Mesendoderm (in vitro differentiated cells): ENCODE data around the gene SPEM3.

Source experiments
- DNase-seq: peaks from one replicate; pipeline ENCODE4 v3.0.0; 2013
- H2AK5ac ChIP-seq: 2 replicates; pipeline ENCODE4 v1.6.1; 2013; ENCODE audit warnings: low read length, inconsistent platforms
- H2BK120ac ChIP-seq: 2 replicates; pipeline ENCODE4 v1.6.1; 2013; ENCODE audit warnings: low read depth, mild to moderate bottlenecking, low read length, moderate library complexity, mixed read lengths
- H2BK15ac ChIP-seq: replicated peaks from 2 replicates; pipeline ENCODE4 v1.6.1; 2013; ENCODE audit warnings: low read depth, mild to moderate bottlenecking, moderate library complexity
- H2BK5ac ChIP-seq: 2 replicates; pipeline ENCODE4 v1.6.1; 2013; ENCODE audit warnings: low read length, inconsistent platforms
- H3K18ac ChIP-seq: 2 replicates; pipeline ENCODE4 v1.6.1; 2013; ENCODE audit warnings: mild to moderate bottlenecking, low read length, mixed read lengths
- H3K23ac ChIP-seq: one replicate; pipeline ENCODE4 v1.6.1; 2013; ENCODE audit warnings: low read length
- H3K27ac ChIP-seq: 2 replicates; pipeline ENCODE4 v1.5.1; 2013; ENCODE audit warnings: low read depth, mild to moderate bottlenecking, inconsistent platforms, low read length, moderate library complexity
- H3K27me3 ChIP-seq: 2 replicates; pipeline ENCODE4 v1.6.1; 2013; ENCODE audit warnings: low read length, control low read depth, mild to moderate bottlenecking, inconsistent platforms; ENCODE audit not compliant: insufficient read depth, poor library complexity
- H3K36me3 ChIP-seq: 2 replicates; pipeline ENCODE4 v1.6.1; 2013; ENCODE audit warnings: low read length, inconsistent platforms; ENCODE audit not compliant: control insufficient read depth, insufficient read depth
- H3K4ac ChIP-seq: one replicate; pipeline ENCODE4 v1.6.1; 2013; ENCODE audit warnings: low read depth, mild to moderate bottlenecking, low read length, moderate library complexity
- H3K4me1 ChIP-seq: 2 replicates; pipeline ENCODE4 v1.6.1; 2013; ENCODE audit warnings: low read depth, low read length, inconsistent platforms; ENCODE audit not compliant: control insufficient read depth
- H3K4me2 ChIP-seq: 2 replicates; pipeline ENCODE4 v1.6.1; 2013; ENCODE audit warnings: low read length
- H3K4me3 ChIP-seq: 2 replicates; pipeline ENCODE4 v1.5.1; 2013; ENCODE audit warnings: mild to moderate bottlenecking, low read length
- H3K56ac ChIP-seq: one replicate; pipeline ENCODE4 v1.6.1; 2013; ENCODE audit warnings: low read length
- H3K79me1 ChIP-seq: 2 replicates; pipeline ENCODE4 v1.6.1; 2013; ENCODE audit warnings: low read length, inconsistent platforms
- H3K79me2 ChIP-seq: 2 replicates; pipeline ENCODE4 v1.6.1; 2013; ENCODE audit warnings: mild to moderate bottlenecking, low read length; ENCODE audit not compliant: control insufficient read depth, insufficient read depth
- H3K9ac ChIP-seq: 2 replicates; pipeline ENCODE4 v1.6.1; 2013; ENCODE audit warnings: low read length, inconsistent platforms
- H4K5ac ChIP-seq: one replicate; pipeline ENCODE4 v1.6.1; 2013; ENCODE audit warnings: low read length
- H4K8ac ChIP-seq: one replicate; pipeline ENCODE4 v1.6.1; 2013; ENCODE audit warnings: low read depth, mild to moderate bottlenecking, control low read depth, low read length, moderate library complexity
- WGBS: extraction: QIAGEN DNeasy Blood & Tissue Kit; methylation state at CpG from one replicate; pipeline ENCODE4 v1.1.7; 2013; ENCODE audit warnings: low lambda C conversion rate, missing lambda C conversion rate; ENCODE audit not compliant: insufficient coverage; ENCODE audit errors: extremely low coverage; 5-methylcytosine and 5-hydroxymethylcytosine counted together

The SPEM3 gene

GRCh38 chr17:7398612-7399011, 30.0 kb upstream of the SPEM3 start:
- Histone ChIP-seq H4K8ac (no peak overlapping the region), H3K36me3 (no peaks in the 10 kb centered on the region), H3K4me2 (no peak overlapping the region), H3K18ac (no peak overlapping the region), H2AK5ac (no peak overlapping the region), H3K23ac (no peak overlapping the region), H3K56ac (no peak overlapping the region), H3K4me3 (no peak overlapping the region), H3K27ac (no peak overlapping the region), H3K4ac (no peak overlapping the region), H3K79me1 (no peaks in the 10 kb centered on the region), H2BK120ac (no peak overlapping the region), H3K4me1 (peaks cover 2% of the 10 kb centered on the region), H2BK5ac (no peak overlapping the region), H4K5ac (no peak overlapping the region), H3K27me3 (no peaks in the 10 kb centered on the region), H3K9ac (no peak overlapping the region), H2BK15ac (no peak overlapping the region), H3K79me2 (no peaks in the 10 kb centered on the region)
- WGBS: no CpG with 5 or more reads among the region's 2 CpGs
- no peak for DNase-seq

GRCh38 chr17:7403043-7403726, 25.5 kb upstream of the SPEM3 start:
- Histone ChIP-seq H3K79me2 (no peaks in the 10 kb centered on the region), H2BK5ac (no peak overlapping the region), H3K4me1 (peaks cover 9% of the 10 kb centered on the region), H3K27me3 (no peaks in the 10 kb centered on the region), H2AK5ac (no peak overlapping the region), H3K4ac (peak overlapping the region; percentile 4), H3K9ac (peak overlapping the region; percentile 91), H3K4me3 (peak overlapping the region; percentile 38), H3K79me1 (no peaks in the 10 kb centered on the region), H3K4me2 (peak overlapping the region; percentile 19), H2BK15ac (no peak overlapping the region), H3K18ac (peak overlapping the region; percentile 91), H2BK120ac (no peak overlapping the region), H3K56ac (peak overlapping the region; percentile 75), H4K5ac (no peak overlapping the region), H4K8ac (no peak overlapping the region), H3K23ac (no peak overlapping the region), H3K27ac (peak overlapping the region; percentile 0), H3K36me3 (no peaks in the 10 kb centered on the region)
- no CpG with 5 or more reads among the region's 16 CpGs for WGBS
- peak; percentile 61 for DNase-seq

- peak overlapping the region; percentile 91 for H3K9ac ChIP-seq
- DNase-seq: no peak
- no peak overlapping the region for H4K5ac ChIP-seq
- H3K79me2 ChIP-seq: no peaks in the 10 kb centered on the region
- H3K36me3 ChIP-seq: no peaks in the 10 kb centered on the region
- no peak overlapping the region for H2AK5ac ChIP-seq
- no peaks in the 10 kb centered on the region for H3K79me1 ChIP-seq
- H4K8ac ChIP-seq: no peak overlapping the region
- H3K4me3 ChIP-seq: peak overlapping the region; percentile 70
- peak overlapping the region; percentile 92 for H3K27ac ChIP-seq
- H3K23ac ChIP-seq: no peak overlapping the region
- H3K4me1 ChIP-seq: peaks cover 9% of the 10 kb centered on the region
- H2BK15ac ChIP-seq: no peak overlapping the region
- peak overlapping the region; percentile 96 for H3K56ac ChIP-seq
- H3K27me3 ChIP-seq: no peaks in the 10 kb centered on the region
- no peak overlapping the region for H2BK120ac ChIP-seq
- H3K4me2 ChIP-seq: peak overlapping the region; percentile 35
- peak overlapping the region; percentile 64 for H2BK5ac ChIP-seq
- peak overlapping the region; percentile 91 for H3K18ac ChIP-seq
- H3K4ac ChIP-seq: peak overlapping the region; percentile 4
- no CpG with 5 or more reads among the region's 13 CpGs for WGBS
These were observed 25.0 kb upstream of the SPEM3 start for GRCh38 chr17:7403727-7403976.

GRCh38 chr17:7403977-7404736, 24.5 kb upstream of the SPEM3 start, which contains the start of gene TMEM256:
TMEM256 (minus strand) TSS chr17:7404097; CDS start chr17:7404084, 13 bp downstream.
- peak within 1 kb of the TSS; percentile 92 for H3K27ac ChIP-seq

GRCh38 chr17:7404737-7405349, 23.8 kb upstream of the SPEM3 start:
- Histone ChIP-seq H3K4me3 (peak overlapping the region; percentile 90), H3K18ac (peak overlapping the region; percentile 89), H3K27me3 (no peaks in the 10 kb centered on the region), H2AK5ac (no peak overlapping the region), H4K5ac (no peak overlapping the region), H3K9ac (peak overlapping the region; percentile 93), H2BK5ac (no peak overlapping the region), H2BK15ac (no peak overlapping the region), H3K27ac (peak overlapping the region; percentile 46), H3K79me2 (no peaks in the 10 kb centered on the region), H3K36me3 (no peaks in the 10 kb centered on the region), H3K79me1 (no peaks in the 10 kb centered on the region), H4K8ac (no peak overlapping the region), H2BK120ac (peak overlapping the region; percentile 52), H3K4me2 (peak overlapping the region; percentile 97), H3K4me1 (peaks cover 9% of the 10 kb centered on the region), H3K23ac (peak overlapping the region; percentile 66), H3K56ac (peak overlapping the region; percentile 92), H3K4ac (peak overlapping the region; percentile 93)
- no CpG with 5 or more reads among the region's 65 CpGs for WGBS
- DNase-seq: peak; percentile 76

More at GRCh38 chr17:7403977-7404736, 24.5 kb upstream of the SPEM3 start, which contains the start of gene TMEM256:
- H2AK5ac ChIP-seq: no peak within 1 kb of the TSS
- H3K79me2 ChIP-seq: no peaks in the 10 kb centered on the region
- no peaks in the 10 kb centered on the region for H3K36me3 ChIP-seq
- H3K9ac ChIP-seq: peak within 1 kb of the TSS; percentile 93
- no peaks in the 10 kb centered on the region for H3K79me1 ChIP-seq
- WGBS: no CpG with 5 or more reads among the region's 49 CpGs
- peak within 1 kb of the TSS; percentile 96 for H3K56ac ChIP-seq
- no peak within 1 kb of the TSS for H3K23ac ChIP-seq
- H3K18ac ChIP-seq: peak within 1 kb of the TSS; percentile 91
- peak; percentile 100 for DNase-seq
- H3K4me2 ChIP-seq: peak within 1 kb of the TSS; percentile 35
- H2BK120ac ChIP-seq: peak within 1 kb of the TSS; percentile 31
- no peak within 1 kb of the TSS for H4K8ac ChIP-seq
- H3K4ac ChIP-seq: peak within 1 kb of the TSS; percentile 93
- H4K5ac ChIP-seq: no peak within 1 kb of the TSS
- H2BK5ac ChIP-seq: peak within 1 kb of the TSS; percentile 64
- peaks cover 9% of the 10 kb centered on the region for H3K4me1 ChIP-seq
- no peaks in the 10 kb centered on the region for H3K27me3 ChIP-seq
- peak within 1 kb of the TSS; percentile 90 for H3K4me3 ChIP-seq
- no peak within 1 kb of the TSS for H2BK15ac ChIP-seq
